NCI-H460 (cell line): ENCODE data around the gene HDAC6. TPM values are rescaled to one million over a fixed set of nuclear protein-coding genes. Genes with fewer than 3 reads are reported as not detected.
"Not testable (repeated sequence)": the region's sequence is repeated elsewhere in the genome, so short reads cannot be mapped to it uniquely, and the experiment has no call there.

Source experiments
- DNase-seq: peaks from one replicate; pipeline ENCODE4 v3.0.0-alpha.2; 2016; ENCODE audit warnings: low read depth; ENCODE audit errors: extremely low read depth
- small RNA-seq, 2 experiments: library from RNA; depleted of rRNA; stranded (forward); fragments of <200 nt; gene quantifications; one replicate each; pipeline ENCODE3, GENCODE V24; 2014
- total RNA-seq: library from RNA; depleted of rRNA; stranded (reverse); fragments of >200 nt; shearing (Covaris generic); gene quantifications from 2 replicates; pipeline ENCODE4 v1.2.3, GENCODE V29; 2014; rRNA removed

The HDAC6 gene
- total RNA-seq, 1 experiment from 2014 or later: 44.9 TPM

GRCh38 chrX:48864210-48864609, 62.3 kb downstream of the HDAC6 start:
- no peak for DNase-seq

- DNase-seq: not testable (repeated sequence)
Observed at GRCh38 chrX:48872017-48872416, 70.2 kb downstream of the HDAC6 start.

Small RNA genes lying within 50 kb of the gene (small RNA-seq; reads per million reads assigned to genes)
- gene RNU6-29P: 0 to 0.12 reads per million in 2 experiments

Other genes with a start within 250 kb of the HDAC6 start
- gene RBM3, start 227.6 kb upstream of the HDAC6 start, total RNA-seq: 304 and 352 TPM in 2 replicates
- gene WDR13, start 204.6 kb upstream of the HDAC6 start, total RNA-seq: 77.2 and 81.0 TPM in 2 replicates
- gene WAS, start 118.3 kb upstream of the HDAC6 start, total RNA-seq: 0.20 TPM in 1 of 2 replicates, not detected in the other
- gene SUV39H1, start 105.3 kb upstream of the HDAC6 start, total RNA-seq: 9.0 and 9.5 TPM in 2 replicates
- gene GLOD5, start 40.3 kb upstream of the HDAC6 start, total RNA-seq: not detected in 2 replicates
- not detected in 2 replicates for gene GATA1, start 15.5 kb upstream of the HDAC6 start, total RNA-seq
- gene ERAS, start 24.4 kb downstream of the HDAC6 start, total RNA-seq: 0.10 TPM in 1 of 2 replicates, not detected in the other
- gene PCSK1N, start 33.5 kb downstream of the HDAC6 start, total RNA-seq: 7.5 and 8.1 TPM in 2 replicates
- gene TIMM17B, start 95.7 kb downstream of the HDAC6 start, total RNA-seq: 82.3 and 102 TPM in 2 replicates
- 94.3 and 105 TPM in 2 replicates for gene PQBP1, start 95.9 kb downstream of the HDAC6 start, total RNA-seq
- 22.8 and 25.9 TPM in 2 replicates for gene SLC35A2, start 109.6 kb downstream of the HDAC6 start, total RNA-seq
- 19.3 and 21.4 TPM in 2 replicates for gene PIM2, start 117.0 kb downstream of the HDAC6 start, total RNA-seq
- 25.5 and 28.6 TPM in 2 replicates for gene OTUD5, start 155.5 kb downstream of the HDAC6 start, total RNA-seq
- 0.58 and 0.72 TPM in 2 replicates for gene KCND1, start 169.8 kb downstream of the HDAC6 start, total RNA-seq
- gene GRIPAP1, start 200.2 kb downstream of the HDAC6 start, total RNA-seq: 31.6 and 33.1 TPM in 2 replicates
- gene TFE3, start 241.3 kb downstream of the HDAC6 start, total RNA-seq: 56.8 and 59.4 TPM in 2 replicates